HG02588 (cell line): Measurements from ENCODE around the gene SBDS.
A peak's percentile ranks its signal among the peaks of the same experiment; 100 is the strongest.
"Not testable (repeated sequence)": the region's sequence is repeated elsewhere in the genome, so short reads cannot be mapped to it uniquely, and the experiment has no call there.

ENCODE experiments used
- ATAC-seq: cut with Tn5 transposase; IDR thresholded peaks from one replicate; pipeline ENCODE4 v1.9.1; 2021; ENCODE audit warnings: mild to moderate bottlenecking, moderate library complexity; ENCODE audit not compliant: unreplicated experiment

The SBDS gene

DNA sequence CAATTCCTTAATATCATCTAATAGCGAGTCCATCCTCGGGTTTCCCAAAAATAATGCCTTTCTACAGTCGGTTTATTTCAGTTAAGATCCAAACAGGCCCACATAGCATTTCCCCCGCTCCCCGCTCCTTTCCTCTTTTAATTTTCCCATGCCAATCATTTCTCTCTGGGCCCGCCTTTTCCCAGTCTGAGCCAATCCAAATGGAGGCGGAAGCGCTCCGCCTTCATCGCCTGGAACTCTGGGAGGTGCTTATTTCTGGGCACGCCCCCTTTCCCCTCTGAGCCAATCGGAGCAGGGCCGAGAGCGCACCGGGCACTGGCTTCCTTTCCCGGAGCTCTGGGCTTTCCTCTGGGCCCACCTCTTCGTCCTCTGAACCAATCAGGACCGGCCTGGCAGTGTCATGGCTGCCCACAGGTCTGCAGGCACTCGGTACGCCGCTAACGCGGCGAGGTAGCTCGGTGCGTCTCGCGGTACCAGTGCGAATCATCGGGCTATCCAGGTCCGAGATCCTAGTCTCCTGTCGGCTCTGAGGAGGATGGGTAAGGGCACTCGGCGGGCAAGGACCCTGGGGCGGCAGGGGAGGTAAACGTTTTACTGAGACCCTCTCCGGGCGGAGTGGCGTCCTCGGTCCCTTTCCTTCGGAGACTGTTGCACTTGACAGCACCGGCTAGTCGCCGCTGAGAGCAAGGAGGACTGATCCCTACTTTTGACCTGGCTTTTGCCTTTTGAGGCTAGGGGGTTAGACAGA, 1.2 kb upstream of the SBDS start, which contains the start of gene TYW1:
Gene TYW1 (plus strand): TSS at position 390 of the 748 bp plus-strand sequence. CDS start 146 bp downstream, at position 536.
- peak; percentile 86 for ATAC-seq

GRCh38 chr7:66994691-66995049, 716 bp downstream of the SBDS start:
- peak; percentile 29 for ATAC-seq

GRCh38 chr7:66994051-66994450, 1.3 kb downstream of the SBDS start:
- not testable (repeated sequence) for ATAC-seq

- not testable (repeated sequence) for ATAC-seq
These were observed 5.8 kb downstream of the SBDS start for GRCh38 chr7:66989552-66989951.

GRCh38 chr7:66980336-66980735, 15.1 kb downstream of the SBDS start:
- not testable (repeated sequence) for ATAC-seq

DNA sequence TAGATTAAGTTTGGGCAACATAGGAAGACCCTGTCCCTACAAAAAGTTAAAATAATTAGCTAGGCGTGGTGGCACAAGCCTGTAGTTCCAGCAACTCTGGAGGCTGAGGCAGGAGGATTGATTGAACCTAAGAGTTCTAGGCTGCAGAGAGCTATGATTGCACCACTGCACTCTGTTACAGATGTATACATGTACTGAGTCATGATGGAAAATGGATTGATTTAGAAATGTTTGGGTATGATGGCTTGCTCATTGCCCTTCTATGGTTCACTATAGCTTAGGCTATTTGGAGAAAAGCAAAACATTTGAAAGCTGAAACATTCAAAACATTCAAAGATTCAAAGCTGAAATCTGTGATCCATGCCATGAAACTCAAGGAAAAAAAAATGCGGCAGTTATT, 16.4 kb downstream of the SBDS start:
- not testable (repeated sequence) for ATAC-seq

GRCh38 chr7:66978312-66978711, 17.1 kb downstream of the SBDS start:
- ATAC-seq = not testable (repeated sequence)

- no peak for ATAC-seq
These were observed 20.3 kb downstream of the SBDS start for GRCh38 chr7:66974986-66975590.

GRCh38 chr7:66970310-66970709, 25.1 kb downstream of the SBDS start:
- ATAC-seq = no peak

GRCh38 chr7:66969001-66969400, 26.4 kb downstream of the SBDS start:
- ATAC-seq = not testable (repeated sequence)

- ATAC-seq = no peak
These were observed 28.4 kb downstream of the SBDS start for GRCh38 chr7:66967029-66967428.

GRCh38 chr7:66964411-66964810, 31.0 kb downstream of the SBDS start:
- no peak for ATAC-seq

- no peak for ATAC-seq
These were observed 34.3 kb downstream of the SBDS start for GRCh38 chr7:66961096-66961495.

DNA sequence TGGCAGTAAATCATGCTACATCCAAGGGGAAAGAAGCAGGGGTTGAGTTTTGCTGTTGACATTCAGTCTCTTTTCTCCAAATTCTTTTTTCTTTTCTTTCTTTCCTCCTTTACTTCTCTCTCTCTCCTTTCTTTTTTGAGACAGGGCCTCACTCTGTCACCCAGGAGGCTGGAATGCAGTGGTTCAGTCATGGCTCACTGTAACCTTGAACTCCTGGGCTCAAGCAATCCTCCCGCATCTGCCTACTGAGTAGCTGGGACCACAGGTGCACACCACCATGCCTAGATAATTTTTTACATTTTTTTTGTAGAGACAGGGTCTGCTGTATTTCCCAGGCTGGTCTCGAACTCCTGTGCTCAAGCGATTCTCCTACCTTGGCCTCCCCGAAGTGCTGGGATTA, 35.2 kb downstream of the SBDS start:
- ATAC-seq = no peak

DNA sequence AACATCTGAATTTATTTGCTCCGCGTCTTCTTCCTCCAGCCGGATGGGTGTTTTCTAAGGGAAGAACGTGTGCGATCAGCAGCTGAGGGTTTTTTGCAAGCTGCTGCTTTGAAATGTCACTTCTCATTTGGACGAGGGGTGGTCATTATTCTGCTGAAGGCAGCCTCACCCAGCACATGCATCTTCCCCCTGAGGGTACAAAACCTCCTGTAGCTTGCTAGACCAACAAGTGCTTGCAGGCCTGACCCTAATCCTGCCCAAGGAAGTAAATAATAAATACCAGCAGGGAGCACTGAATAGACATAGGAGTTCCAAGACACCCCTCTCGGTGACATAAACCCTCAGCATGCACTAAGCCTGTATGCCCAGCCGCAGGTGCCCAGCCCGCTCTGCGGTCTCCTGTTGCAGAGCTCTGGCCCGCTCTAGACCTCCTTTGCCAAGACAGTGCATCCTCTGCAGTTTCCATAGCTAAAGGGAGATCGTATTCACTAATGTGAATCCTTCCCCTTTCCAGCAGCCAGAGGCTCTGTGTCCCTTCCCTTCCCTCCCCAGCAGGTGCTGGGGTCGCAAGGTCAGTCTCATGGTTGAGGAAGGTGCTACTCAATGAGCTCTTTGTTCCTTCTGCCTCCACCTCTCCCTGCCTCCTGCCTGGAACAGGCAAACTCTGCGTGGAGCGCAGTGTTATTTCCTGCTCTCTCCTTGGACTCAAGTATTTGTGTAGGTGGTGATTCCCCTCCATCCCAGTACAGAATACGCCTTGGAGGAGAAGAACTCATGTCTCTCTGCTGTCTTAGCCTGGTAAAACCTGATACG, 36.6 kb downstream of the SBDS start:
- no peak for ATAC-seq

- no peak for ATAC-seq
These were observed 37.6 kb downstream of the SBDS start for GRCh38 chr7:66957595-66958290.

- ATAC-seq = no peak
These were observed 42.4 kb downstream of the SBDS start for GRCh38 chr7:66953044-66953427.

- ATAC-seq = no peak
These were observed 42.9 kb downstream of the SBDS start for GRCh38 chr7:66952343-66953043.

- no peak for ATAC-seq
These were observed 44.6 kb downstream of the SBDS start for GRCh38 chr7:66950763-66951162.

DNA sequence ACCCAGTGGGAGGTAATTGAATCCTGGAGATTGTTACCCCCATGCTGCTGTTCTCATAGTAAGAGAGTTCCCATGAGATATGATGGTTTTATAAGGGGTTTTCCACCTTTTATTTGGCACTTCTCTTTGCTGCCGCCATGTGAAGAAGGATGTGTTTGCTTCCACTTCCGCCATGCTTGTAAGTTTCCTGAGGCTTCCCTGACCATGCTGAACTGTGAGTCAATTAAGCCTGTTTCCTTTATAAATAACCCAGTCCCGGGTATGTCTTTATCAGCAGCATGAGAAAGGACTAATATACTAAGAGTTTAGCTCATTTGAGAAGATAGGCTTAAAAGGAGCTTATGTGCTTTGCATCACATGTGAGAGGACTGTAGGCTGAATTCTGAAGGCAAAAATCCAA, 45.1 kb downstream of the SBDS start:
- ATAC-seq = no peak
